Esophagus muscularis mucosa (tissue), 4 donors: ENCODE data around the gene CACYBP.

Experiments
- CTCF ChIP-seq, 3 experiments: fragments of 200-600 bp in 2 of 3; fragments of 450-650 bp in 1 of 3; sonication (generic) in 2 of 3; IDR thresholded peaks; one replicate each; pipeline ENCODE4 v1.5.1; 2017 to 2019; ENCODE audit warnings: antibody characterized with exemption in 3 of 3, mild to moderate bottlenecking in 2 of 3, moderate library complexity in 1 of 3
- EP300 ChIP-seq: sonication (generic); formaldehyde crosslinking; IDR thresholded peaks from one replicate; pipeline ENCODE4 v1.6.1; 2017; ENCODE audit warnings: antibody characterized with exemption
- POLR2A ChIP-seq: fragments of 450-650 bp; IDR thresholded peaks from one replicate; pipeline ENCODE4 v1.6.1; 2017; ENCODE audit warnings: antibody characterized with exemption, moderate library complexity, mild to moderate bottlenecking, low read depth
- POLR2AphosphoS5 ChIP-seq, 2 donors: sonication (generic); formaldehyde crosslinking; IDR thresholded peaks; one replicate each; pipeline ENCODE4 v1.6.1; 2017; ENCODE audit warnings: antibody characterized with exemption in 2 of 2

- TF ChIP-seq CTCF (IDR thresholded peaks at IDR 0.05): no peak
- no peak for TF ChIP-seq POLR2A
- no peak for TF ChIP-seq EP300
- TF ChIP-seq POLR2AphosphoS5 (IDR thresholded peaks at IDR 0.05): no peak
Measured at GRCh38 chr1:174969977-174970376, 29.8 kb upstream of the CACYBP start.
